Measurements from ENCODE around the gene PLCH1.

Gene PLCH1

DNA sequence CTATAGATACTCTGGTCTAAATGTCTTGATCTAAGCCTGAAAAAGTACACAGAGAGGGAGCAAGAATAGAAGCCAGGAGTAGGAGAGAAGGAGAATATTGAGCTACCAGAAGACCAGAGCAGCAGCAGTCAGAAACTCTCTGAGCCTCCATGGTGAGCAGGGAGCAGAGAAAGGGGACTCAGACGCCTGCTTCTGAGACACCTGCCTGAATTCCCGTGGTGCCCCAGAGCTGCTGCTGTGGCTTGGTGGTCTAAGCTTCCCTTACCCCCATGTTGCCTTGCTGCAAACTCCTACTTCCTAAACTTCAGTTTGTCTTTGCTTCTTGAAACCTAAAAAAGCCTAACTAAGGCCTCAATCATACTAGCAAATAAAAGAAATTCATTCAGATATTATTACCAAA, 356.5 kb downstream of the PLCH1 start:
- DNase-seq (ENCODE audit: low read depth, low spot score): no peak
- no peaks in the 10 kb centered on the region for H3K9me3 ChIP-seq (ENCODE audit: low read depth, low read length)
- no peak overlapping the region for H3K4me3 ChIP-seq
- TF ChIP-seq EZH2 (IDR thresholded peaks at IDR 0.05) (no peak), POLR2AphosphoS5 (IDR thresholded peaks at IDR 0.05; ENCODE audit: borderline replicate concordance, low read depth, low read length) (no peak), FOXP2 (optimal IDR thresholded peaks at IDR 0.05; ENCODE audit: control extremely low read depth, extremely low read length, insufficient read depth) (no peak)
- H3K9ac ChIP-seq (ENCODE audit: insufficient read length): no peak overlapping the region
- no peaks in the 10 kb centered on the region for H3K36me3 ChIP-seq (ENCODE audit: insufficient read depth, low read length)
- no peak overlapping the region for H3K27ac ChIP-seq

DNA sequence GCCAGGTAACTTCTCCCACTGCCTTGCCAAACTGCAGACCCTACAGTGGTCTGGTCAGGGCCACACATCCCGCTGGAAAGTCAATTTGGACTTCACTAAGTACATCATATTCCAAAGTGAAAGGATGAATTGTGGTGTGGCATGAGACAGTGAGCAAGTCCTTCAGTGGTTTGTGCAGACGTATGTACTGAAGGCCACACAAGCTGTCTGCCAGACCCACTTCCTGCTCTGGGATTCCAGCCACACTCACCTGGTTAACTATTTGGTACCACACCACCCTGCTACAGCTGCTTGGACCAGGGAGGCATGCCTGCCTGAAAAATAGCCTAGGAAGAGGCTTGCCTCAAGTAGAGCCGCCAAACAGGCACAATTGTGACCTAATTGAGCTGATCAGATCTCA, 357.3 kb downstream of the PLCH1 start:
- Histone ChIP-seq H3K9ac (ENCODE audit: insufficient read length) (no peak overlapping the region), H3K4me3 (no peak overlapping the region), H3K27ac (no peak overlapping the region), H3K9me3 (ENCODE audit: low read depth, low read length) (no peaks in the 10 kb centered on the region), H3K36me3 (ENCODE audit: insufficient read depth, low read length) (no peaks in the 10 kb centered on the region)
- no peak for TF ChIP-seq EZH2 (IDR thresholded peaks at IDR 0.05)
- no peak for TF ChIP-seq POLR2AphosphoS5 (IDR thresholded peaks at IDR 0.05; ENCODE audit: borderline replicate concordance, low read depth, low read length)
- no peak for TF ChIP-seq FOXP2 (optimal IDR thresholded peaks at IDR 0.05; ENCODE audit: control extremely low read depth, extremely low read length, insufficient read depth)
- no peak for DNase-seq (ENCODE audit: low read depth, low spot score)

DNA sequence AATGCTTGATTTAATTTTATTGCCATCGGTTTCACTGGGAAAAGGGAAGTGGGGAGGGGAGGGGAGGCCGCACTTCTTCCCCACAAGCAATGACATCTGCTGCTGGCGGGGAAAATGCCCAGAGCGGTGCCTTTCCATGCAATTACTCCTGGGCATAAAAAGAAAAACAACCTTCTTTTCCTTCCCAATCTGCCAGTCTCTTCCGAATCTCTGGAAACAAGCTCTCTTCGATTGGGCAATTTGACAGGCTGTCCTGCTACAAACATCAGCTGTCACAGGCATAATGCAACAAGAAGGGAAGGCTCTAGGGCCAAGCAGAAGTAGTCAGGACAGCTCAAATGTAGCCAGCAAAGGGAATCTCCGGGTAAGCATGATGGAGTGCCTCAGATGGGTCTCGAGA, 358.0 kb downstream of the PLCH1 start:
- Histone ChIP-seq H3K36me3 (ENCODE audit: insufficient read depth, low read length) (no peaks in the 10 kb centered on the region), H3K9ac (ENCODE audit: insufficient read length) (no peak overlapping the region), H3K27ac (no peak overlapping the region), H3K4me3 (peak overlapping the region; percentile 47), H3K9me3 (ENCODE audit: low read depth, low read length) (no peaks in the 10 kb centered on the region)
- no peak for DNase-seq (ENCODE audit: low read depth, low spot score)
- TF ChIP-seq POLR2AphosphoS5 (IDR thresholded peaks at IDR 0.05; ENCODE audit: borderline replicate concordance, low read depth, low read length) (no peak), FOXP2 (optimal IDR thresholded peaks at IDR 0.05; ENCODE audit: control extremely low read depth, extremely low read length, insufficient read depth) (peak; percentile 29)

DNA sequence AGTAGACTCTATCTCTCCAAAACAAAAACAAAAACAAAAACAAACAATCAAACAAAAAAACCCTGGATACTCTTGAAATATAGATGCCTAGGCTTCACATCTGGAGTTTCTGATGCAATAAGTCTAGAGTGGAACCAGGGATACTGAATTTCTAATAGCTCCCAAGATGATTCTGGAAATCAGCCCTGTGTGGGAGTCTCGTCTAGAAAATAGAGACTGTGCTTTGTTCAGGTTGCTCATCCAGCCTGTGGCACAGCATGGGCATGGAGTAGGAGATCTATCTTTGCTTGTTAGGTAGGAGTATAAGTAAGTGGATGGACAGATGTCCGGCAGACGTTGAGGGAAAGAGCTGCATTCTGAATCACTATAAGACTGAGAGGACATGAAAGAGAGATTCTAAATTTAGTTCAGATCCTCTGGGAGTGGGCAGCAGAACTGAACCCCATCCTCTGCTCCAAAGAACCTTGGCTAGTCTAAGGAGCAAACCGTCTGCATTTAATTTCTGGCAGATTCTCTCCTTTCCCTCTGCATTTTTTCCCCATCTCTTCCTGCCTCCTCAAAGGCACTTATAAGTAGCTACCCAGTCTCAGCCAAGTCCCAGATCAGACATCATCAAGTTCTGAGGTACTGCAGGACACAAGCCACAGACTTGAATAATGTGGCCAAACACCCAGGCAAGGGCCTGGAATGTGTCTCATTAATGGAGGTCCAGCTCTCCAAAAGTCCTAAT, 358.8 kb downstream of the PLCH1 start:
- TF ChIP-seq FOXP2 (optimal IDR thresholded peaks at IDR 0.05; ENCODE audit: control extremely low read depth, extremely low read length, insufficient read depth) (no peak), POLR2AphosphoS5 (IDR thresholded peaks at IDR 0.05; ENCODE audit: borderline replicate concordance, low read depth, low read length) (no peak)
- H3K4me3 ChIP-seq: peak overlapping the region; percentile 47
- no peaks in the 10 kb centered on the region for H3K9me3 ChIP-seq (ENCODE audit: low read depth, low read length)
- DNase-seq (ENCODE audit: low read depth, low spot score): no peak
- H3K27ac ChIP-seq: no peak overlapping the region
- no peaks in the 10 kb centered on the region for H3K36me3 ChIP-seq (ENCODE audit: insufficient read depth, low read length)
- H3K9ac ChIP-seq (ENCODE audit: insufficient read length): no peak overlapping the region

DNA sequence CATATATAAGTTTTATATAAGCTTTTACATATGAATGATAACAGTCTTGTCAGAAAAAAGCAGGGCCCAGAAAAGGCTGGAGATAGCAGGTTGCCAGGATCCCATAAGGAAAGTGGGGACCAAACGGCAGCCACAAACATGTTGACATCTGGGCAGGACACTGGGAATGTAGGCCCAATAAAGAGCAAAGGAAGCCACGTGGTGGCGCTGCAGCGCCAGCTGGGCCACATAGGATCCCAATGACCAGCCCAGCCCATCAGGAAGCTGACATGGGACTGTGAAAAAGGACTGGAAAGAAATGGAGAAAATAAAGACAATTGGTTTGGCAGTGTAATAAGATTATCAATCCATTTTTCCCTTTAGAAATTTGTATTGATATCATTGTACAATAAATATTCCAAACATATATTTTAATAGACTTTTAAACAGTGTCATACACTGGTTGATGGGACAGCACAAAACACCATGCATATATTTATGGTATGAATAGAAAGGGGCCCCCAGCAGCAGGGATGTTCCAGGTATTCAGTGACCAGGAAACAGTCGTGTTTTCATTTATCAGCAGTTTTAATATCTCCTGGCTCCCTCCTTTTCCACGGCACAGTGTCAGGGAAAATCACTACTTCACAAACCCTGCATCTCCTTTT, 362.4 kb downstream of the PLCH1 start:
- TF ChIP-seq POLR2AphosphoS5 (IDR thresholded peaks at IDR 0.05; ENCODE audit: borderline replicate concordance, low read depth, low read length) (no peak), FOXP2 (optimal IDR thresholded peaks at IDR 0.05; ENCODE audit: control extremely low read depth, extremely low read length, insufficient read depth) (no peak), EZH2 (IDR thresholded peaks at IDR 0.05) (no peak)
- no peak for DNase-seq (ENCODE audit: low read depth, low spot score)
- H3K36me3 ChIP-seq (ENCODE audit: insufficient read depth, low read length): no peaks in the 10 kb centered on the region
- H3K27ac ChIP-seq: no peak overlapping the region
- H3K4me3 ChIP-seq: no peak overlapping the region
- no peaks in the 10 kb centered on the region for H3K9me3 ChIP-seq (ENCODE audit: low read depth, low read length)
- no peak overlapping the region for H3K9ac ChIP-seq (ENCODE audit: insufficient read length)

DNA sequence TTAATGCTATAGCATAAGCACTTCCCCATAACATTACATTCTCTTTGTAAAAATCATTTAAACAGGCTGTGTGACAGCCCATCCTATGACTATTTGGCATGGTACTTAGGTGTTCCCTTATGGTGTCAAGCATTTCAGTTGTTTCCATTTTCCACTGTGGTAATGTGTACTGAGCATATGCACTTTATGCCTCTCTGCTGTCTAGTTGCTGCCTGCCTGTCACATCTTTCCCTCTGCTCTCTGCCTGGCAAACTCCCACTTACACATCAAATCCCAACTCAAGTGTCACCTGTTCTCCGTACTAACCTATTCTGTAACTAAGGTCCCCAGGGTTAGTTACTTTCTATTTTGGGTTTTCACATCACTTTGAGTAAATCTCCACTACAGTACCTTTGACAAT, 367.0 kb downstream of the PLCH1 start:
- H3K4me3 ChIP-seq: no peak overlapping the region
- no peak overlapping the region for H3K27ac ChIP-seq
- no peak for DNase-seq (ENCODE audit: low read depth, low spot score)
- TF ChIP-seq EZH2 (IDR thresholded peaks at IDR 0.05): no peak
- no peak for TF ChIP-seq FOXP2 (optimal IDR thresholded peaks at IDR 0.05; ENCODE audit: control extremely low read depth, extremely low read length, insufficient read depth)
- TF ChIP-seq POLR2AphosphoS5 (IDR thresholded peaks at IDR 0.05; ENCODE audit: borderline replicate concordance, low read depth, low read length): no peak
- no peak overlapping the region for H3K9ac ChIP-seq (ENCODE audit: insufficient read length)
- no peaks in the 10 kb centered on the region for H3K9me3 ChIP-seq (ENCODE audit: low read depth, low read length)
- no peaks in the 10 kb centered on the region for H3K36me3 ChIP-seq (ENCODE audit: insufficient read depth, low read length)

DNA sequence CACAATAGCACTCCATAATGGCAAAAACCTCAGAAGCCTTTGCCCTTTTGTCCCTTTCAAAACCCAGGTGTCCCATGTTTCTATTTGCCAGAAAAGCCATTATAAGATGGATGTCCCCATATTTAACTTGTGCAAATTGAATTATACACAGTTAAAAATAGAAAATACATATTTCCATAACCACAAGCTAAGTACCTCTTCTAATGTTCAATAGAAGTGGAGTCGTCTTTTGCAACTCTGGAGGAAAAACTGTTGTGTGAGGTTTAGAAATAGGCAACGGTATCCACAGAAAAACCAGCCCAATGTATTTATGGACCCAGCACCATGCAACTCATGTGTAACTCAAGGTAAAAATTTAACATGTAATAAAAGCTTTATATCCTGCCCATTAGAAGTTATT, 367.8 kb downstream of the PLCH1 start:
- Histone ChIP-seq H3K4me3 (no peak overlapping the region), H3K9ac (ENCODE audit: insufficient read length) (no peak overlapping the region), H3K9me3 (ENCODE audit: low read depth, low read length) (no peaks in the 10 kb centered on the region), H3K36me3 (ENCODE audit: insufficient read depth, low read length) (no peaks in the 10 kb centered on the region), H3K27ac (no peak overlapping the region)
- no peak for DNase-seq (ENCODE audit: low read depth, low spot score)
- TF ChIP-seq EZH2 (IDR thresholded peaks at IDR 0.05): no peak
- TF ChIP-seq POLR2AphosphoS5 (IDR thresholded peaks at IDR 0.05; ENCODE audit: borderline replicate concordance, low read depth, low read length): no peak
- no peak for TF ChIP-seq FOXP2 (optimal IDR thresholded peaks at IDR 0.05; ENCODE audit: control extremely low read depth, extremely low read length, insufficient read depth)

DNA sequence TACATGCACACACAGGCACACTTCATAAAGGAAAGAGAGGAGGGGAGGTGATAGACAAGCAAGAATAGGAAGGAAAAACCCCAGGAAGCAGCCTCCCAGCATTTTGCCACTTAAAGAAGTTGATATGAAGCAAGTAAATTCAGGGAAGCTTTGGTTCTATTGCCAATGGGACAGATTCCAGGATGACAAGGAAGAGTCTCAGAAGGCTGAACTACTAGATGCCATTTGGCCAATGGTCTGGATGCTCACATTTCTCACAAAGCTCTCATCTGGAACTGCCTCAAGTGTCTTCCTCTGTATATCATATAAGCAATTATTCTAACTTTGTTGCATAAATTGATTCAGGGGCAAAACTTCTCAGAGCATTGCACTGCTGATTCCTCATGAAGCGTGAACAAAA, 372.6 kb downstream of the PLCH1 start:
- DNase-seq (ENCODE audit: low read depth, low spot score): no peak
- H3K27ac ChIP-seq: no peak overlapping the region
- TF ChIP-seq EZH2 (IDR thresholded peaks at IDR 0.05): no peak
- no peak for TF ChIP-seq POLR2AphosphoS5 (IDR thresholded peaks at IDR 0.05; ENCODE audit: borderline replicate concordance, low read depth, low read length)
- TF ChIP-seq FOXP2 (optimal IDR thresholded peaks at IDR 0.05; ENCODE audit: control extremely low read depth, extremely low read length, insufficient read depth): no peak
- no peak overlapping the region for H3K9ac ChIP-seq (ENCODE audit: insufficient read length)
- H3K4me3 ChIP-seq: no peak overlapping the region
- no peaks in the 10 kb centered on the region; the same call in 1 of the 2 replicates for H3K36me3 ChIP-seq (ENCODE audit: insufficient read depth, low read length)
- no peaks in the 10 kb centered on the region; the same call in 1 of the 2 replicates for H3K9me3 ChIP-seq (ENCODE audit: low read depth, low read length)
